Measurements from ENCODE around the gene CDYL2.

The CDYL2 gene

DNA sequence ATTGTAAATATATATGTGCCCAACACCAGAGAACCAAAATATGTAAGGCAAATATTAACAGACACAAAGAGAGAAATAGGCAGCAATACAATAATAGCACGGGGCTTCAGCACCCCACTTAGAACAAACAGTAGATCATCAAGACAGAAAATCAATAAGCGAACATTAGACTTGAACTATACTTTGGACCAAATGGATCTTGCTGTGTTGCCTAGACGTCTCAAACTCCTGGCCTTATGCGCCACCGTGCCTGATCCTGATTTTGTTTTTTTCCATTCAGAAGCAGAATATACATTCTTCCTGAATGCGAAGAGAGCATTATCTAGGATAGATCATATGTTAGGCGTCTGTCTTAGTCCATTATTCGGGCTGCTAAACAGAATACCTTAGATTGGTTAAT lies 41.9 kb upstream of the CDYL2 start:
- H3K4me3 ChIP-seq (ENCODE audit: low read depth, low read length): no peak overlapping the region
- in situ Hi-C loops (cut with HindIII; ENCODE audit: low sequenced_read_pairs): no loop called here
- TF ChIP-seq, protein P1, sequence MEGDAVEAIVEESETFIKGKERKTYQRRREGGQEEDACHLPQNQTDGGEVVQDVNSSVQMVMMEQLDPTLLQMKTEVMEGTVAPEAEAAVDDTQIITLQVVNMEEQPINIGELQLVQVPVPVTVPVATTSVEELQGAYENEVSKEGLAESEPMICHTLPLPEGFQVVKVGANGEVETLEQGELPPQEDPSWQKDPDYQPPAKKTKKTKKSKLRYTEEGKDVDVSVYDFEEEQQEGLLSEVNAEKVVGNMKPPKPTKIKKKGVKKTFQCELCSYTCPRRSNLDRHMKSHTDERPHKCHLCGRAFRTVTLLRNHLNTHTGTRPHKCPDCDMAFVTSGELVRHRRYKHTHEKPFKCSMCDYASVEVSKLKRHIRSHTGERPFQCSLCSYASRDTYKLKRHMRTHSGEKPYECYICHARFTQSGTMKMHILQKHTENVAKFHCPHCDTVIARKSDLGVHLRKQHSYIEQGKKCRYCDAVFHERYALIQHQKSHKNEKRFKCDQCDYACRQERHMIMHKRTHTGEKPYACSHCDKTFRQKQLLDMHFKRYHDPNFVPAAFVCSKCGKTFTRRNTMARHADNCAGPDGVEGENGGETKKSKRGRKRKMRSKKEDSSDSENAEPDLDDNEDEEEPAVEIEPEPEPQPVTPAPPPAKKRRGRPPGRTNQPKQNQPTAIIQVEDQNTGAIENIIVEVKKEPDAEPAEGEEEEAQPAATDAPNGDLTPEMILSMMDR (IDR thresholded peaks at IDR 0.05; ENCODE audit: low read depth, low read length): no peak
- no peak for DNase-seq (ENCODE audit: low read depth, low spot score)

DNA sequence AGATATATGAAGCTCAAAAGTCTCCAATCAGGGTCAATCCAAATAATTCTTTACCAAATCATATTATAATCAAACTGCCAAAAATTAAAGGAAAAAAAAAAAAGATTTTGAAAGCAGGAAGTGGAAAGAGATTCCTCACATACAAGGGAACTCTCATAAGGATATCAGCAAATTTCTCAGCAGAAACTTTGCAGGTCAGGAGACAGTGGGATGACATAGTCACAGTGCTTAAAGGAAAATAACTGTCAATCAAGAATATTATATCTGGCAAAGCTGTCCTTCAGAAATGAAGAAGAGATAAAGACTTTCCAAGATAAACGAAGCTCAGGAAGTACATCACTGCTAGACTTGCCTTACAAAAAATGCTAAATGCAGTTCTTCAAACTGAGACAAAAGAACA lies 40.0 kb upstream of the CDYL2 start:
- no peak for DNase-seq (ENCODE audit: low read depth, low spot score)
- no peak overlapping the region for H3K4me3 ChIP-seq (ENCODE audit: low read depth, low read length)
- TF ChIP-seq, protein P1 (IDR thresholded peaks at IDR 0.05; ENCODE audit: low read depth, low read length): no peak
- in situ Hi-C loops (cut with HindIII; ENCODE audit: low sequenced_read_pairs): no loop called here

DNA sequence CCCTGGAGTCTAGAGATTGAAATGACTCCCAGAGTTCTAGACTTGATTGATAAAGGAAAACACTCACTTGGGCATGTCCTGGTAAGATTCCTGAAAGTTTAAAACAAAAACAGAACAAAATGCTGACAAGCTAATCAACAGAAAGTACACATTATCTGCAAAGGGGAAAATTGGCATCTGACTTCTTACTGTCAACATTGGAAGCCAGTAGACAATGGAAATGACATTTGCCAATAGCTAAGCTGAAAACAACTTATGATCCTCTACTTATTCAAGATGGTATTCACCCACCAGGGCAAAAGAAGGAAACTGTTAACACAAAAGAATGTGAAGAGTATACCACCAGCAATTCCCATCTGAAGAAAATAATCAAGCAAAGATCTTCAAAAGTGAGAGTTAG lies 36.8 kb upstream of the CDYL2 start:
- DNase-seq (ENCODE audit: low read depth, low spot score): no peak
- H3K4me3 ChIP-seq (ENCODE audit: low read depth, low read length): no peak overlapping the region
- TF ChIP-seq, protein P1 (IDR thresholded peaks at IDR 0.05; ENCODE audit: low read depth, low read length): no peak
- in situ Hi-C loops (cut with HindIII; ENCODE audit: low sequenced_read_pairs): no loop called here

DNA sequence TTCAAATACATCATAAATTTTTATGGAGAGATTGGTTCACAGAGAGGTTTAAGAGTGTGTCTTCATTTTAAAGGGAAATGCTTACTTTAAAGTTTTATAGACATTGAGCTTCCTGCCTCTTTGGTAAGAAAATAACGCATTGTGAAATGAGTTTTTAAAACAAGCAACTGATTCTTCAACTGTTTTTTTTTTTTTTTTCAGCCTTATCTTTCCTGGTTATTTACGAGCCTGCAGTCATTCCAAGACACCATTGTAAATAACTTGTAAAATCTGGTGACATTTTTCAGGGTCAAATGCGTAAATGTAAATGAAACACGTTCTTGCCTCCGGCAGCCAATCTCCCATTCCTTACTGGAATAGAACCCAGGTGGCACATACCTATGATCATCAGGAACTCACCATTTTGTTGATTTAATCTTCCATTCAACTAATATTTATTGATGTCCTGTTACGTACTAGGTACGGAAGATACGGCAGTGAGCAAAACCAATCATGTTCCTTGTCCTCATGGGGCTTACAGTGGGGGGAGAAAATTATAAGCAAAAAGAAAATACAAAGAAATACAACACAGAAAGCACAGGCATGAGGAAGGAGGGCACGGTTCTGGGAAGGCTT lies 33.2 kb upstream of the CDYL2 start:
- H3K4me3 ChIP-seq (ENCODE audit: low read depth, low read length): no peak overlapping the region
- no peak for DNase-seq (ENCODE audit: low read depth, low spot score)
- in situ Hi-C loops (cut with HindIII; ENCODE audit: low sequenced_read_pairs): no loop called here
- TF ChIP-seq, protein P1 (IDR thresholded peaks at IDR 0.05; ENCODE audit: low read depth, low read length): no peak

DNA sequence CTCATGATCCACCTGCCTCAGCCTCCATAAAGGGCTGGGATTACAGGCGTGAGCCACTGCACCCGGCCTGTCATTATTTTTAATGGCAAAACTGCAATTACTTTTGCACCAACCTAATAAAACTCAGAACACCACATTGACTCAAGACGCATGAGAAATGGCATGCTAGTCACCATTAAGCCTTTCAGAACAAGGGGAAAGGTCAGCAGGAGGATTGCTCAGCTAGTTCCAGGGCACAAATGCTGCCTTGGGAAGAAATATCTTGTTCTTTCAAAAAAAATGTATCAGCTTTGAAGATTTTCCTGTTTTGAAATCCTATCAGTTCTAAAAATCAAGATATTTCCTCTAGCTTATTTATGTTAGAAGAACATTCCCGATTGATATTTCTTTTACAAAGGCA lies 32.4 kb upstream of the CDYL2 start:
- in situ Hi-C loops (cut with HindIII; ENCODE audit: low sequenced_read_pairs): no loop called here
- TF ChIP-seq, protein P1 (IDR thresholded peaks at IDR 0.05; ENCODE audit: low read depth, low read length): no peak
- H3K4me3 ChIP-seq (ENCODE audit: low read depth, low read length): no peak overlapping the region
- DNase-seq (ENCODE audit: low read depth, low spot score): no peak

DNA sequence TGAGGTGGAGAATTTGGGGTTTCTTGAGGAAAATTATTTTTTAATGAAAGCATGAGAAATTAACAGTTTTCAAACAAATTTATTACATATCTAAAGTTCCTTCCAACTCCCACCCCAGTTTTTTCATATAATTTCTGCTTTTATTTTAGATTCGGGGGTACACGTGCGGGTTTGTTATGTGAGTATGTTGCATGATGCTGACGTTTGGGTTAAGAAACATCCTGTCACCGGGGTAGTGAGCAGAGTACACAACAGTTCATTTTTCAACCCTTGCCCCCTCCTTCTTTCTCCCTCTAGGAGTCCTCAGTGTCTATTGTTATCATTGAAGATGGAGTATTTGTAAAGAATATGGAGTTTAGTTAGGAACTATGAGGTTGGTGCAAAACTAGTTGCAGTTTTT lies 31.8 kb upstream of the CDYL2 start:
- no peak for DNase-seq (ENCODE audit: low read depth, low spot score)
- no peak overlapping the region for H3K4me3 ChIP-seq (ENCODE audit: low read depth, low read length)
- TF ChIP-seq, protein P1 (IDR thresholded peaks at IDR 0.05; ENCODE audit: low read depth, low read length): no peak
- in situ Hi-C loops (cut with HindIII; ENCODE audit: low sequenced_read_pairs): no loop called here

DNA sequence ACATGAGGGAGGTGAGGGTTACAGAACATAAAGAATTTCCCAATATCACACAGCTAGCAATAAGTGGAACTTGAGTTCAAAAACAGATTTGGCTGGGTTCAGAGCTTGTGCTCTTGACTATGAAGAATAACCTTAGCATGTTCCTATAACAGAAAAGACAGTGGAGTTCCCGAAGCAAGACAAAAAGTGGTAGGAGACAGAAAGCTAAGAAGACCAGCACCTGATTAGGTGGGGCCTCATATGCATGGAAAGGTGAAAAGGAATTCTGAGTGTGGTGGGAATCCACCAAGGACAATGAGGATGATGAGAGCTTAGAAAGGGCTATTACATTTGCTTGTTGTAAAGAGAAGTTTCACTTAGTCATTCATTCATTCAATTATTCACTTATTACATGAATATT lies 26.6 kb upstream of the CDYL2 start:
- TF ChIP-seq, protein P1 (IDR thresholded peaks at IDR 0.05; ENCODE audit: low read depth, low read length): no peak
- no peak overlapping the region for H3K4me3 ChIP-seq (ENCODE audit: low read depth, low read length)
- no peak for DNase-seq (ENCODE audit: low read depth, low spot score)
- in situ Hi-C loops (cut with HindIII; ENCODE audit: low sequenced_read_pairs): no loop called here

Data from astrocyte of the spinal cord (primary cell).